Osteoblast (primary cell): ENCODE results near the gene DOP1A. TPM values are rescaled to one million over a fixed set of nuclear protein-coding genes. Genes with fewer than 3 reads are reported as not detected.

Experiments used
- DNase-seq: peaks from one replicate; pipeline ENCODE4 v3.0.0; 2011; ENCODE audit warnings: low spot score, mixed read lengths; ENCODE audit not compliant: insufficient read length; ENCODE audit errors: missing footprints
- H2AFZ ChIP-seq: 2 replicates; pipeline ENCODE4 v1.6.0; 2011; ENCODE audit warnings: mild to moderate bottlenecking, low read length
- H3K27ac ChIP-seq: 2 replicates; pipeline ENCODE4 v1.5.1; 2011; ENCODE audit warnings: mild to moderate bottlenecking, low read depth, low read length, moderate library complexity
- H3K27me3 ChIP-seq: 2 replicates; pipeline ENCODE4 v1.6.0; 2012; ENCODE audit warnings: mild to moderate bottlenecking, control low read depth, inconsistent platforms, low read length, moderate library complexity; ENCODE audit not compliant: insufficient read depth
- H3K36me3 ChIP-seq: 2 replicates; pipeline ENCODE4 v1.5.1; 2011; ENCODE audit warnings: mild to moderate bottlenecking, low read length, control low read depth, moderate library complexity; ENCODE audit not compliant: insufficient read depth
- H3K4me1 ChIP-seq: 2 replicates; pipeline ENCODE4 v1.5.1; 2011; ENCODE audit warnings: mild to moderate bottlenecking, low read length, control low read depth, moderate library complexity; ENCODE audit not compliant: insufficient read depth
- H3K4me2 ChIP-seq: 2 replicates; pipeline ENCODE4 v1.6.0; 2011; ENCODE audit warnings: mild to moderate bottlenecking, low read length; ENCODE audit not compliant: insufficient read depth
- H3K4me3 ChIP-seq: fragments of 200-600 bp; sonication (generic); 3 replicates; pipeline ENCODE4 v1.5.1; 2012; ENCODE audit warnings: mild to moderate bottlenecking, low read length, inconsistent platforms; ENCODE audit not compliant: insufficient read depth
- H3K79me2 ChIP-seq: 2 replicates; pipeline ENCODE4 v1.6.0; 2012; ENCODE audit warnings: mild to moderate bottlenecking, low read length, control low read depth, inconsistent platforms; ENCODE audit not compliant: insufficient read depth
- H3K9me3 ChIP-seq: 2 replicates; pipeline ENCODE4 v1.5.1; 2011; ENCODE audit warnings: low read depth, low read length, control low read depth
- H4K20me1 ChIP-seq: 2 replicates; pipeline ENCODE4 v1.6.0; 2012; ENCODE audit warnings: mild to moderate bottlenecking, low read length, control low read depth; ENCODE audit not compliant: insufficient read depth
- CTCF ChIP-seq: IDR thresholded peaks from 2 replicates; pipeline ENCODE4 v1.5.1; 2011; ENCODE audit warnings: mild to moderate bottlenecking, low read depth, low read length, moderate library complexity; ENCODE audit errors: extremely low read depth
- total RNA-seq: library from RNA; depleted of rRNA; stranded (reverse); fragments of >200 nt; gene quantifications from 2 replicates; pipeline ENCODE4 v1.2.3, GENCODE V29; 2012

The DOP1A gene
- total RNA-seq, 1 donor: 45.2 TPM

- no peaks in the 10 kb centered on the region for H3K36me3 ChIP-seq
- H2AFZ ChIP-seq: no peak overlapping the region
- H3K27me3 ChIP-seq: no peaks in the 10 kb centered on the region
- H3K4me3 ChIP-seq: no peak overlapping the region
- H3K79me2 ChIP-seq: peaks cover 56% of the 10 kb centered on the region
- no peak for DNase-seq
- H3K4me1 ChIP-seq: peaks cover 9% of the 10 kb centered on the region
- no peak overlapping the region for H3K27ac ChIP-seq
- no peak overlapping the region for H3K4me2 ChIP-seq
- no peak for TF ChIP-seq CTCF
- peaks cover 2% of the 10 kb centered on the region for H4K20me1 ChIP-seq
- no peaks in the 10 kb centered on the region for H3K9me3 ChIP-seq
Observed at GRCh38 chr6:83072726-83073125, 5.3 kb downstream of the DOP1A start.

DNA sequence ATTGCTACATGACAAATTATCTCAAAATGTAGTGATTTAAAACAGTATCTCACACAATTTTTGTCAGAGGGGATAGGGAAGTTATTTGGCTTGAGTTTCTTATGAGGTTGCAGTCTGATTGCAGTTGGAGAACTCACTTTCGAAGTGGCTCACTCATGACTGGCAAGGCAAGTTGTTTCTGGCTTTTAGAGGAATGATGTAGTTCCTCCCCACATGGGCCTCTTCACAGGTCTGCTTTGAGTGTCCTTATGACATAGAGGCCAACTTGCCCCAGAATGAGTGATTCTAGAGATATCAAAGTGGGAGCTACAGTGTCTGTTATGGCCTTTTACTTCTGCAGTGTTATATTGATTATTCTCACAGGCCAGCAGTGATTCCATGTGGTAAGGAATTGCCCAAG lies 6.1 kb downstream of the DOP1A start:
- peaks cover 8% of the 10 kb centered on the region for H3K4me1 ChIP-seq
- H3K9me3 ChIP-seq: no peaks in the 10 kb centered on the region
- H3K27ac ChIP-seq: no peak overlapping the region
- H3K79me2 ChIP-seq: peaks cover 47% of the 10 kb centered on the region
- H3K27me3 ChIP-seq: no peaks in the 10 kb centered on the region
- no peak overlapping the region for H3K4me3 ChIP-seq
- no peak for DNase-seq
- H3K4me2 ChIP-seq: no peak overlapping the region
- no peak overlapping the region for H2AFZ ChIP-seq
- TF ChIP-seq CTCF: no peak
- no peaks in the 10 kb centered on the region for H3K36me3 ChIP-seq
- peaks cover 2% of the 10 kb centered on the region for H4K20me1 ChIP-seq

DNA sequence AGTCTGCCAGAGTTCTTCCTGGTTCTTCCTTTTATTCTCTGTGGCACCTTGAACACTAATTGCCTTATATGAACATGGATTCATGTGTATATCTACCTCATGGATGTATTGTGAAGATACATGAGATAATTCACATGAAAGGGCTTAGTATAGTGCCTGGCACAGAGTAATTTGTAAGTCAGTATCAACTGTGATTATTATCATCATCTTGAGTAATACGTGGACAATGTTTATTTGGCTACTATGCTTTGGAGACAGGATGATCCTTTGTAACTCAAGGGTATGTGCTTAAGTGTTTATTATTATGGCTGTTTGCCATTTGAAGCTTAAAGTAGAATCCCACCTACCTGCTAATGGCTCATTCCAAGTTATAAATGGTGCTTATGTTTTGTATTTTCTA lies 16.0 kb downstream of the DOP1A start:
- H3K4me2 ChIP-seq: no peak overlapping the region
- H3K4me1 ChIP-seq: no peaks in the 10 kb centered on the region
- no peak overlapping the region for H2AFZ ChIP-seq
- no peaks in the 10 kb centered on the region for H3K27me3 ChIP-seq
- no peaks in the 10 kb centered on the region for H3K9me3 ChIP-seq
- peaks cover 6% of the 10 kb centered on the region for H4K20me1 ChIP-seq
- no peak for DNase-seq
- peaks cover 10% of the 10 kb centered on the region for H3K79me2 ChIP-seq
- H3K36me3 ChIP-seq: no peaks in the 10 kb centered on the region
- H3K27ac ChIP-seq: no peak overlapping the region
- no peak overlapping the region for H3K4me3 ChIP-seq
- TF ChIP-seq CTCF: no peak

DNA sequence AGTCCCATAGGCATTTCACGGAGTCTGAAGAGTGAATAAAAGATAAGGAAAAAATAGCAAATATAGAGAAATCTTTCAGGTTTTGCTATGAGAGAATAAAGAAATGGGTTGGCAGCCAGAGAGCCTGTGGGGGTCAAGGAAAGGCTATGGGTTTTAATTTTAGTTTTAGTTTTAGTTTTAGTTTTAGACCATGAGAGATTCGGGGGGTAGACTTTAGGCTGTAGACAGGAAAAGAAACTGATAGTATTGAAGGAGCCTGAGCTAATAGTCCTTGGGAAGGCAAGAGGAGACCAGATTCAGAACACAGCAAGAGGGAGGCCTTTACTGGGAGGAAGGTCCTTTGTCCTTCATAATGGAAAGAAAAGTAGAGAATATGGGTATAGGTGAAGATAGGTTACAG lies 19.3 kb downstream of the DOP1A start:
- H3K4me3 ChIP-seq: no peak overlapping the region
- no peaks in the 10 kb centered on the region for H3K4me1 ChIP-seq
- H4K20me1 ChIP-seq: peaks cover 6% of the 10 kb centered on the region
- H3K9me3 ChIP-seq: no peaks in the 10 kb centered on the region
- no peak for DNase-seq
- no peak for TF ChIP-seq CTCF
- no peak overlapping the region for H3K27ac ChIP-seq
- no peaks in the 10 kb centered on the region for H3K36me3 ChIP-seq
- H3K79me2 ChIP-seq: peaks cover 6% of the 10 kb centered on the region
- H3K27me3 ChIP-seq: no peaks in the 10 kb centered on the region
- no peak overlapping the region for H3K4me2 ChIP-seq
- no peak overlapping the region for H2AFZ ChIP-seq
